Endothelial cell of umbilical vein (primary cell): ENCODE data around the gene HCAR3. TPM values are rescaled to one million over a fixed set of nuclear protein-coding genes. Genes with fewer than 3 reads are reported as not detected.

Experiments
- BruUV-seq: library from RNA; stranded (reverse); fragments of 400-500 nt; replicated peaks from 2 replicates; lab custom pipeline; 2021; lab: Mats Ljungman, UMichigan
- CTCF ChIA-PET: fragments of 300-600, 350-600 bp; sonication (Branson Sonifier 250); formaldehyde crosslinking; loops from one replicate; lab custom pipeline; 2021; ENCODE audit warnings: antibody characterized with exemption, inconsistent platforms; lab: Charles Lee
- POLR2A ChIA-PET: fragments of 300-600, 350-600 bp; sonication (Branson Sonifier 250); formaldehyde crosslinking; loops from one replicate; lab custom pipeline; 2021; ENCODE audit warnings: antibody characterized with exemption, inconsistent platforms; lab: Charles Lee
- DNase-seq: peaks from one replicate; pipeline ENCODE4 v3.0.0-alpha.2; 2011; ENCODE audit warnings: low read depth, low spot score
- FAIRE-seq: peaks from 2 replicates; lab custom pipeline; 2011; peaks lifted over from hg19 to GRCh38; lab: Jason Lieb, UNC
- H2AFZ ChIP-seq: 2 replicates; pipeline ENCODE4 v1.6.0; 2012; ENCODE audit warnings: low read depth, low read length, control low read depth, inconsistent platforms
- H3K27ac ChIP-seq: 2 replicates; pipeline ENCODE4 v1.5.1; 2011; ENCODE audit warnings: low read depth, mild to moderate bottlenecking, control low read depth, low read length, moderate library complexity; ENCODE audit not compliant: insufficient read depth
- H3K27me3 ChIP-seq, 2 experiments: 2 replicates each; pipeline versions ENCODE4 v1.6.0 to v1.6.1; 2011; ENCODE audit warnings: low read length in 2 of 2, mixed read lengths in 1 of 2; ENCODE audit not compliant: control insufficient read depth in 2 of 2, insufficient read depth in 2 of 2
- H3K36me3 ChIP-seq, 2 experiments: 2 replicates in 1 of 2; 3 replicates in 1 of 2; pipeline ENCODE4 v1.5.1; 2011; ENCODE audit warnings: low read length in 2 of 2, mild to moderate bottlenecking in 1 of 2, moderate library complexity in 1 of 2; ENCODE audit not compliant: control insufficient read depth in 2 of 2, insufficient read depth in 2 of 2; ENCODE audit errors: extremely low read depth in 1 of 2
- H3K4me1 ChIP-seq: 3 replicates; pipeline ENCODE4 v1.5.1; 2011; ENCODE audit warnings: mild to moderate bottlenecking, low read length; ENCODE audit not compliant: control insufficient read depth, insufficient read depth; ENCODE audit errors: extremely low read depth
- H3K4me2 ChIP-seq: 2 replicates; pipeline ENCODE4 v1.6.1; 2011; ENCODE audit warnings: low read length, control low read depth, mixed read lengths; ENCODE audit not compliant: insufficient read depth
- H3K4me3 ChIP-seq, 3 experiments: fragments of 200-600 bp in 1 of 3; sonication (generic), shearing (Covaris generic) in 1 of 3; replicated peaks in 1 of 3; 2 replicates each; pipeline ENCODE4 v1.5.1; 2011 to 2016; ENCODE audit warnings: control low read depth in 3 of 3, low read length in 3 of 3, mild to moderate bottlenecking in 2 of 3, inconsistent platforms in 1 of 3, low read depth in 1 of 3, moderate library complexity in 1 of 3; ENCODE audit not compliant: insufficient read depth in 1 of 3
- H3K79me2 ChIP-seq: 2 replicates; pipeline ENCODE4 v1.6.0; 2012; ENCODE audit warnings: low read length, inconsistent platforms; ENCODE audit not compliant: control insufficient read depth, insufficient read depth
- H3K9ac ChIP-seq: replicated peaks from 2 replicates; pipeline ENCODE3; 2011; ENCODE audit warnings: low read length, control low read depth; ENCODE audit not compliant: insufficient read depth; ENCODE audit errors: extremely low read depth
- H3K9me1 ChIP-seq: replicated peaks from 3 replicates; pipeline ENCODE4 v1.6.0; 2011; ENCODE audit warnings: mild to moderate bottlenecking, low read length; ENCODE audit not compliant: control insufficient read depth, insufficient read depth; ENCODE audit errors: extremely low read depth
- H3K9me3 ChIP-seq: replicated peaks from 2 replicates; pipeline ENCODE4 v1.5.1; 2012; ENCODE audit warnings: low read length, inconsistent platforms; ENCODE audit not compliant: control insufficient read depth, insufficient read depth
- H4K20me1 ChIP-seq: replicated peaks from 2 replicates; pipeline ENCODE3; 2011; ENCODE audit warnings: mild to moderate bottlenecking, low read length; ENCODE audit not compliant: control insufficient read depth, insufficient read depth; ENCODE audit errors: extremely low read depth
- CTCF ChIP-seq, 2 donors: IDR thresholded peaks; 1 replicate in 1 of 2; 2 replicates in 1 of 2; pipeline ENCODE4 v1.5.1; 2011; ENCODE audit warnings: low read length in 2 of 2, mild to moderate bottlenecking in 2 of 2, moderate library complexity in 2 of 2, control low read depth in 1 of 2, inconsistent platforms in 1 of 2, low read depth in 1 of 2; ENCODE audit not compliant: insufficient read depth in 1 of 2; ENCODE audit errors: extremely low read depth in 1 of 2
- EZH2 ChIP-seq: IDR thresholded peaks from 2 replicates; pipeline ENCODE4 v1.6.1; 2012; ENCODE audit warnings: borderline replicate concordance, low read depth, mild to moderate bottlenecking, moderate library complexity, low read length, inconsistent platforms; ENCODE audit not compliant: severe bottlenecking
- FOS ChIP-seq: IDR thresholded peaks from 2 replicates; pipeline ENCODE4 v1.6.1; 2011; ENCODE audit warnings: mild to moderate bottlenecking, low read length, moderate library complexity, borderline replicate concordance; ENCODE audit not compliant: insufficient read depth
- GATA2 ChIP-seq: IDR thresholded peaks from 2 replicates; pipeline ENCODE4 v1.7.0; 2011; ENCODE audit warnings: low read depth, mild to moderate bottlenecking, moderate library complexity, mixed read lengths, low read length; ENCODE audit not compliant: insufficient read length, insufficient read depth
- JUN ChIP-seq: IDR thresholded peaks from 2 replicates; pipeline ENCODE4 v1.6.1; 2011; ENCODE audit warnings: borderline replicate concordance, low read depth; ENCODE audit not compliant: insufficient read length, insufficient read depth
- MYC ChIP-seq: IDR thresholded peaks from one replicate; pipeline ENCODE4 v1.6.1; 2011; ENCODE audit warnings: mild to moderate bottlenecking, low read depth, low read length
- POLR2A ChIP-seq: IDR thresholded peaks from 2 replicates; pipeline ENCODE4 v1.6.1; 2012; ENCODE audit warnings: low read depth, mild to moderate bottlenecking, control low read depth, low read length
- POLR2AphosphoS5 ChIP-seq: IDR thresholded peaks from 2 replicates; pipeline ENCODE4 v1.6.1; 2012; ENCODE audit warnings: low read depth, mild to moderate bottlenecking, control low read depth, low read length, moderate library complexity; ENCODE audit not compliant: insufficient read depth
- dilution Hi-C: fragments of 300-500 bp; cut with MboI; formaldehyde crosslinking; loops from one replicate; pipeline ENCODE4 v1.15.0; 2019; ENCODE audit warnings: low sequenced_read_pairs; ENCODE audit not compliant: extremely low pct_ligation_motif_present
- intact Hi-C: fragments of 100-400 bp; cut with micrococcal nuclease; formaldehyde crosslinking; loops from one replicate; pipeline ENCODE4 v1.10.0; 2022
- polyA plus RNA-seq, 4 experiments: library from polyadenylated mRNA; depleted of rRNA in 3 of 4; stranded (reverse) in 3 of 4; unstranded in 1 of 4; fragments of >200 nt; gene quantifications; 2 replicates each; pipeline versions ENCODE4 v1.2.1 to v1.2.3, GENCODE V29; 2011 to 2012; ENCODE audit warnings: missing spikeins in 1 of 4
- total RNA-seq: library from RNA; stranded (reverse); gene quantifications from 2 replicates; pipeline ENCODE4 v1.2.3, GENCODE V29; 2021
- TF ChIP-seq, protein P1 (sequence below): IDR thresholded peaks from 2 replicates; pipeline ENCODE4 v1.6.1; 2011; ENCODE audit not compliant: insufficient read depth, insufficient read length

The HCAR3 gene
- total and polyA plus RNA-seq, 2 donors (not counting 3 experiments of a cell fraction or from before 2014, with no cell fraction given) = 0.06 TPM; not detected in 1

DNA sequence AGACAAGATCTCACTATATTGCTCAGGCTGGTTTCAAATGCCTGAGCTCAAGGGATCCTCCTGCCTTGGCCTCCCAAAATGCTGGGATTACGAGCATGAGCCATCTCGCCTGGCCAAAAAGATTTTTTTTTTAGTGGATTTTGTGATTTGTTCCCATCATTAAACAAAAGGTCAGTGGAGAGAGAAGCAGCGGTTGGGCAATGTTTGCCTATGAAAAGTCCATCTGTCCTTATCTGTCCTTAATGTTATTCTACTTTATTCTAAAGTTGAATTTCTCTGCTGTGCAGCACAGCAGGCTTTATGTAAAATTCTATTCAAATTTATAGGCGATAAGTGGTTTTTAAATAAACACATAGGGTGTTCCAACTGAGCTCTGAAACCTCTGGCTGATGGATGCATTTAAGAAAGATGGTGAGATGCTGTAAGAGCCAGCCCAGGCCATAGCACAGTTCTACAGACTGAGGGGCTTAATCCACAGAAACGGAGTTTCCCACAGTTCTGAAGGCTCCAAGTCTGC, 32.3 kb downstream of the HCAR3 start:
- ChIA-PET POLR2A (no interaction called here), CTCF (no interaction called here)
- Histone ChIP-seq H3K79me2 (no peaks in the 10 kb centered on the region), H2AFZ (no peak overlapping the region), H3K4me1 (peaks cover 1% of the 10 kb centered on the region), H4K20me1 (no peaks in the 10 kb centered on the region), H3K27ac (no peak overlapping the region), H3K27me3 (no peaks in the 10 kb centered on the region), H3K4me3 (no peak overlapping the region), H3K36me3 (no peaks in the 10 kb centered on the region), H3K9me3 (no peaks in the 10 kb centered on the region), H3K9me1 (no peaks in the 10 kb centered on the region), H3K9ac (no peak overlapping the region), H3K4me2 (no peak overlapping the region)
- TF ChIP-seq JUN (no peak), POLR2AphosphoS5 (no peak), FOS (no peak), POLR2A (no peak), MYC (no peak), EZH2 (no peak), CTCF (IDR thresholded peaks at IDR 0.05; ENCODE audit: extremely low read depth in 1 of 2, insufficient read depth in 1 of 2, low read depth in 1 of 2, low read length in 2 of 2) (no peak), GATA2 (no peak)
- TF ChIP-seq, protein P1, sequence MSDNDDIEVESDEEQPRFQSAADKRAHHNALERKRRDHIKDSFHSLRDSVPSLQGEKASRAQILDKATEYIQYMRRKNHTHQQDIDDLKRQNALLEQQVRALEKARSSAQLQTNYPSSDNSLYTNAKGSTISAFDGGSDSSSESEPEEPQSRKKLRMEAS = no peak
- no TSS peak for BruUV-seq
- DNase-seq (no peak), FAIRE-seq (no peak)
- intact Hi-C loops (no loop called here), dilution Hi-C loops (no loop called here)
